Measurements from ENCODE around the gene ACOT9.
"Not testable (repeated sequence)": the region's sequence is repeated elsewhere in the genome, so short reads cannot be mapped to it uniquely, and the experiment has no call there.

Gene ACOT9, protein sequence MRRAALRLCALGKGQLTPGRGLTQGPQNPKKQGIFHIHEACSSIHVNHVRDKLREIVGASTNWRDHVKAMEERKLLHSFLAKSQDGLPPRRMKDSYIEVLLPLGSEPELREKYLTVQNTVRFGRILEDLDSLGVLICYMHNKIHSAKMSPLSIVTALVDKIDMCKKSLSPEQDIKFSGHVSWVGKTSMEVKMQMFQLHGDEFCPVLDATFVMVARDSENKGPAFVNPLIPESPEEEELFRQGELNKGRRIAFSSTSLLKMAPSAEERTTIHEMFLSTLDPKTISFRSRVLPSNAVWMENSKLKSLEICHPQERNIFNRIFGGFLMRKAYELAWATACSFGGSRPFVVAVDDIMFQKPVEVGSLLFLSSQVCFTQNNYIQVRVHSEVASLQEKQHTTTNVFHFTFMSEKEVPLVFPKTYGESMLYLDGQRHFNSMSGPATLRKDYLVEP

DNA sequence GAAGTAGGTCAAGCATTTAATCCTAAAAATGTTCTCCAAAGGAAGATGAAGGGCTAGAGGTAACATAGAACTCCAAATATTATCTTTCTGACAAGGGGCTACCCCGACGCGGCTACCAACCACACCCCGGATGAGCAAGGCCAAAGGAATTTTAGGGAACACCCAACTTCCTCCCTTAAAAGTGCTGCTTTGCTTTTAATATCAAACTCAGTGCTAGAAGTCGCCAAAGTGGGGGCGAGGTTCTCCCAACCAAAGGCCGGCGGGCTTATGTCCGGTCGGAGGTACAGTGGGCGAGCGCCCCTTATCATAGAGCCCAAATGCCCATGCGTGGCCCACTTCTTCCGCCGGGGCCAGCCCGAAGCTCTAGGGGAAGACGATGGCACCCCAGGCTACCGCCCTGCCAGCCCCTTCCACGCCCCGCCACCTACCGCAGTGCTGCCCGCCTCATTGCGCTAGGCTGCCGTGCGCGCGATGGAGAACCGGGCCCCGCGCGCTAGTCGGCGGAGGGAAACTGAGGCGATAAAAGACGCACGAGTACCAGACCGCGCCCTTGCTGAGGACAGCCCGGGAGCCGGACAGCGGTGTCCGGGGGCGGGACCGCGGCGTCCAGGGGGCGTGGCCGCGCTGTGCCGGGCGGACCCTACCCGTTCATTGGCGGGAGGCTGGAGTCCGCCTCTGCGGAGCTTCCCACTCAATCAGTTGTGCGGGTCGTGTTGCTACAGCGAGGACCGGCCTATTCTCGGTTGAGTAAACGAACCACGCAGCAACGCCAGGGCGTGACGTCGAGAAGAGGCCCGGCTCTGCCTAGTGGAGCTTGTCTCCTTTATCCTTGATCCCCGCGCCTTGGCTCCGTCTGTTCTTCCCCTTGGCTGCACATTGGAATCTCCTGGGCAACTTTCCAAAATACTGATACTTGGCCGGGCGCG is at the start of gene ACOT9:
ACOT9 (minus strand) TSS at position 580 of the 926 bp plus-strand sequence; CDS start at position 448, 132 bp downstream.
- peak; percentile 89 for DNase-seq

DNA sequence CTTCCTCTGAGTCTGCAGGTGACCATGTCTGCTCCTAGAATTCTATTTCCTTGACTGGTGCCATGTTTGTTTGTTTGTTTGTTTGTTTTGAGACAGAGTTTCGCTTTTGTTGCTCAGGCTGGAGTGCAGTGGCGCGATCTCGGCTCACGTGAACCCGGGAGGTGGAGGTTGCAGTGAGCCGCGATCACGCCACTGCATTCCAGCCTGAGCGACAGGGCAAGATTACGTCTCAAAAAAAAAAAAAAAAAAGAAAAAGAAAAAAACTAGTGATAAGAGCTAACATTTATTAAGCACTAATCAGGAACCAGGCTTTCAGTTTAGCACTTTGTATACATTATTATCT is 47.0 kb upstream of the ACOT9 start:
- no peak for DNase-seq

DNA sequence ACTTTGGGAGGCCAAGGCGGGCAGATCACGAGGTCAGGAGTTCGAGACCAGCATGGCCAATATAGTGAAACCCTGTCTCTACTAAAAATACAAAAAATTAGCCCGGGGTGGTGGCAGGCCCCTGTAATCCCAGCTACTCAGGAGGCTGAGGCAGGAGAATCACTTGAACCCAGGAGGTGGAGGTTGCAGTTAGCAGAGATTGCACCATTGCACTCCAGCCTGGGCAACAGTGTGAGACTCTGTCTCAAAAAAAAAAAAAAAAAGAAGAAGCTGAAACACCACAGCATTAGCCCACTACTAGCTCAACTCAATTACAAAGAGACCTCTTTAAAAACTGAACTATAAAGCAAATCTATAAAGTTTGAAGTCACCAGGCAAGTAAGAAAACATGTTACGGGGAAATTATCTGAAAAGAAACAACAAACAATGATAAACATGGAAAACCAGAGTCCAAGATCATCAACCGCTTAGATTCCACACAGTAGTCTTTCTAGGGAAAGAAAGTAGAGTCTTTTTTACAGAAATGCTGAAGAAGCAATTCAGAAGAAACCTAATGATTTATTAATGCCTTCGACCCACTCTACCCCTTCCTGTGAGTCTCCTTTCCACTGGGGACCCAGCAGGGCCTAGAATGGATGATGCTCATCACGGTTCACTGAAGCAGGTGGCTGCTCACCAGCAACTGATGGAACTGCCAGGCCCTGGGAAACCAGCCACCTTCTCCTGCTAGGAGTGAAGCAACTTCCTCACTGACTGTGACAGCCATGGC is 46.5 kb upstream of the ACOT9 start:
- DNase-seq, result no peak

DNA sequence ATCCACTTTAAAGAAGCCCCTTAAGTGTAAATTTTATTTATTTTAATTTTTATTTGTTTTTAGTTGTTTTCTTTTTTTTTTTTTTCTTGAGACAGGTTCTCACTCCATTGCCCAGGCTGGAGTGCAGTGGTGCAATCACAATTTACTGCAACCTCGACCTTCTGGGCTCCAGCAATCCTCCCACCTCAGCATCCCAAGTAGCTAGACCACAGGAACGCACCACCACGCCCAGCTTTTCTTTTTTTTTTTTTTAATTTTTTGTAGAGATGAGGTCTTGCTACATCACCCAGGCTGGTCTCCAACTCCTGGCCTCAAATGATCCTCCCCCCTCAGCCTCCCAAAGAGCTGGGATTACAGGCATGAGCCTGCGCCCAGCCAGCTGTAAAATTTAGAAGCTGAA is 45.9 kb upstream of the ACOT9 start:
- DNase-seq, result no peak

DNA sequence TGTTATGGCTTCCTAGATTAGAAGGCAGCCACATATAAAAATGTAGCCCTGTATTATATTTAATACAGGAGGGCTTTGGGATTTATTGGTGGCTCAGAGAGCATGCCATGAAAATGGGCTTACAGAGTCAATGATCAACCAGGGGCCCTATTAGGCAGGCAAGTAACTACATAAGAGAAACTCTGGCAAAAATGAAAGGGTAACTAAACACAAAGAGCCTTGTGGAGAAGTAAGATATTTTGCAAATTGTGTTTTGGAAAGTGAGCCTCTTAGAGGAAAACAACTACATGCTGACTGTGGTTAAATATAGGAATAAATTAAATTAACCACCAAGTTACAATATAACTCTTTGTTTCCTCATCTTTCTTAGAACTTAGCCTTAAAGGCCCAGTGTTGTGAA is 45.4 kb upstream of the ACOT9 start:
- DNase-seq, result no peak

DNA sequence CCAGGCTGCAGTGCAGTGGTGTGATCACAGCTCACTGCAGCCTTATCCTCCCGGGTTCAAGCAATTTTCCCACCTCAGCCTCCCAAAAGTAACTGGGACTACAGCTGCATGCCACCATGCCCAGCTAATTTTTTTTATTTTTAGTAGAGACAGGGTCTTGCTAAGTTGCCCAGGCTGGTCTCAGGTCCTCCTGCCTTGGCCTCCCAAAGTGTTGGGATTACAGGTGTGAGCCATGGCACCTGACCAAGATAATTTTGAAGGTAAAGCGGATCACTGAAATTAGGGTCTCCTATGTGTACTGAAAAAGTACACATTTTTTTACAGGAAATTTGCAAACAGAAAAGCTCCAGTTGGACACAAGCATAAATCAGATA is 44.7 kb upstream of the ACOT9 start:
- DNase-seq, result no peak

DNA sequence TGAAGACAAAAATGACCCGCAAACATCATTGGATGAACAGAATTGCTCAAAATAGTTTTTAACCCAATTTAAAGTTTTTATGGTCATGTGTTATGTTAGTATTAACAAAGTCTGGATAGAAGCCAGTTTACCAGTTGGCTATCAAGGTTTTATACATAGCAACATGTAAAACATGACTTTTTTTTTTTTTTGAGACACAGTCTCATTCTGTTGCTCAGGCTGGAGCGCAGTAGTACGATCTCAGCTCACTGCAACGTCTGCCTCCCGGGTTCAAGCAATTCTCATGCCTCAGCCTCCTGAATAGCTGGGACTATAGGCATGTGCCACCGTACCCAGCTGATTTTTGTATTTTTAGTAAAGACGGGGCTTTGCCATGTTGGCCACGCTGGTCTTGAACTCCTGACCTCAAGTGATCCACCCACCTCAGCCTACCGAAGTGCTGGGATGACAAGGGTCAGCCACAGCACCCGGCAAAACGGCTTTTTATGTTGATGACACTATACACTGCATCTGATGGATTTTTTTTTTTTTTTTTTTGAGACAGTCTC is 43.3 kb upstream of the ACOT9 start:
- DNase-seq, result no peak

DNA sequence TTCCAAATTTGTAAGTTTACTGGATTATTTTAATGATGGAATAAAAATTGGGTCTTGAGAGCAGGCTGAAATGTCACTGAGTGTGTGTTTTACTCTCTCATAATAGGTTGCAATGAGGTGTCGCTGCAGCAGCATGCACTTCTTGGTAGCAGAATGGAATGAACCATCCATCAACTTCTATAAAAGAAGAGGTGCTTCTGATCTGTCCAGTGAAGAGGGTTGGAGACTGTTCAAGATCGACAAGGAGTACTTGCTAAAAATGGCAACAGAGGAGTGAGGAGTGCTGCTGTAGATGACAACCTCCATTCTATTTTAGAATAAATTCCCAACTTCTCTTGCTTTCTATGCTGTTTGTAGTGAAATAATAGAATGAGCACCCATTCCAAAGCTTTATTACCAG is 42.5 kb upstream of the ACOT9 start:
- DNase-seq, result no peak

DNA sequence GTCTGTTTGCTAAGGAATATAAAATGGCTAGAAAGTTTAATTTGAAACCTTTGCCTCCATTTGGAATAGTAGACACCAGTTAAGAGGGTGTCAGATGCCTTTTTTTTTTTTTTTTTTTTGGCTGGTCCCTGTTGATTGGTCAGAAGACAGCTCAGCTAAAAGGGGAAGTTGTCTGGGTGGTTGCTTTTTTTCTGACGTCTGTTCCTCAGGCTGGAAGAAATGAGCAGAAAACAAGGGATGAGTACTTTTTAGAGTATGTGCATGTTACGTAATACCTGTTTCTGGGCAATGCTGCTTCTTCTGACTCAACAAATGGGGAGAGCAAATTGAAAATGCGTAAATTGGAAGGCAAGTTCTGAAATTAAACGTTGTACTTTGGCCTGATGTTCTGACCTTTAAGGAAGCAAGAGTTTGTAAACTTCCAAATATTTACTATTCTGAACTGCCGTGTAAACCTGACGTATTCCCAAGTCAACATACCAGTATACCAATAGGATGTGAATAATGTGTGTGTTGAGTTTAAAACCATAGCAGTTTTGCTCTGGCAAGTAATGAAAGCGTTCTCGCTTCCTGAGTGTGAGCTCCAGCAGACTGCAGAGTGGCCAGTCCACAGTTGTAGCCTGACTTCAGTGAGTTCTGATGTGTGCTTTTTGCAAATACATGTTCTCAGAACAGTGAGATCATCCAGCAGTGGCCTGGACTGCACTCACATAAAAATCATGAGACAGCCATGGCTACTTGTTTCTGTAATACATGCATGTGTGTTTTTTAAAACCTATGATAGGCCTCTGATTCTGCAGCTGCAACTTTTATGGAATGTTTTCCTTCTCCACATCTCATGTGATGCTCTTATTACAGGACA is 41.6 kb upstream of the ACOT9 start:
- DNase-seq, result peak; percentile 46

DNA sequence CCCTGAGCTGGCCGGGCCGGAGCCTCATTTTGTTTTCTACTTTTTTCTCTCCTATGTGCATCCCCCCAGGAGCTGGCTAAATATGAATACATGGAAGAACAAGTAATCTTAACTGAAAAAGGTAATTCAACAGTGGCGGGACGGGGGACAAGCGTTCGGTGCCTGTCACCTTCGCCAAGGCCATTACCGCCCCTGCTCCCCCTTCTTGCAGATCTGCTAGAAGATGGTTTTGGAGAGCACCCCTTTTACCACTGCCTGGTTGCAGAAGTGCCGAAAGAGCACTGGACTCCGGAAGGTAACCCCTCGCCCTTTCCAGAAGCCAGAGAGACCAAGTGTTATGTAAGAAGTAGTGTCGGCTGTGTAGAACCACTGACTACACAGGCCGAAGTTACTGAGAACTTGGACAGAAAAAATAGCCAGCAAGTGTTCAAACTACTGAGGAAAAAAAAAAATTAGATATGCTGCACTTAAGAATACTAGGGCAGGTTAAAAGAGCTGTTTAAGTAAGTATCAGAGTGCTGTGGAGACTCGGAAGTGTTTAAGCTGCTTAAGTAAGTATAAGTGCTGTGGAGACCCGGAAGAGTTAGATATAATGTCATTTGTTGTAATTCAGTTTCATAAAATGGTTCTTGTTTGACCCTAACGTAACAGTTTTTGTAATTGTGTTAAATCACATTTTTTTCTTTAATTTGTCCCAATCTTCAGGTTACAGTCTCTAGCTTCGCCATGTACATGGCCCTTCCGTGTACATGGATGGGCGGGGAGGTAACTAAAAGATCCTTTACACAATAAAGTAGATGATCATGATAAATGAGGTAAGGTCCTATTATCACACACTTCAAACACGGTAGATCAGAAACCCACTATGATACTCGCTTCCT is 40.8 kb upstream of the ACOT9 start:
- no peak for DNase-seq

DNA sequence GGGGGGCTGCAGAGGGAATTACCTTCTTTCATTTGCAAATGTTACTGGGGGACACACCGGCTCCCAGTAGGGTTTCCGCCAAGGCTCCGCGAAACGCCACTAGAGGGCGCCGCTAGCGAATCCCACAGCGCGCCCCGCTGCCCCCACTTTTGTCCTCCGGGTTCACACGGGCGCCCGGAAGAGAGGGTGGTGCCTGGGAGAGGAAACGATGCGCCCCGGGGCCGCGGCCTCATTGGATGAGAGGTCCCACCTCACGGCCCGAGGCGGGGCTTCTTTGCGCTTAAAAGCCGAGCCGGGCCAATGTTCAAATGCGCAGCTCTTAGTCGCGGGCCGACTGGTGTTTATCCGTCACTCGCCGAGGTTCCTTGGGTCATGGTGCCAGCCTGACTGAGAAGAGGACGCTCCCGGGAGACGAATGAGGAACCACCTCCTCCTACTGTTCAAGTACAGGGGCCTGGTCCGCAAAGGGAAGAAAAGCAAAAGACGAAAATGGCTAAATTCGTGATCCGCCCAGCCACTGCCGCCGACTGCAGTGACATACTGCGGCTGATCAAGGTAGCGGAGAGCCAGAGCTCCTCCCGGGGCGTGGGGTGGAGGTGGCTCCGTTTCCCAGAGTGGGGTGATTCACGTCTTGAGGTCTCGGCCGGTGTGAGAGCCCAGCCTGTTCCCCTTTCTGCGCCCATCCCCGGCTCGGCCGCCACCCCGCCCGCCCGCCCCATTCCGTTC is 40.0 kb upstream of the ACOT9 start, which contains the start of gene SAT1:
SAT1 (plus strand) TSS at position 311 of the 726 bp plus-strand sequence; CDS start at position 490, 179 bp downstream.
- DNase-seq, result peak; percentile 96

DNA sequence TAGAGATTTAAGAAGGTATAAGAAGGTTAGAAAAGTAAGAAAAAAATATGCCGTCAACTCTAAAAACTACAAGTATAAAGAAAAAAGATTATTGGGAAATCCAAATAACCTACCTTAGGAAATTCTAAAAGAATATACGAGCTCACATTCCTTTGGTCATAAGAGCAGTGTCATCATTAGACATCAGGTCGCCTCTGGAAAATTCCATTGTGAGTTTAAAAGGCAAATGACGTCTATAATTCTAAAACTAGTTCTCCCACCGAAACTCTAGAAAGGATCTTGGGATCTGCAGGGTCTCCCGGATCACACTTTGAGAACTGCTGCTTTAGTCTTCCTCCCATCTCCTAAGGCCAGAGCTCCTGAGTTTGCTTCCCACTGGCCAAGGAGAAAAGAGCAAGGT is 39.4 kb upstream of the ACOT9 start:
- no peak for DNase-seq

DNA sequence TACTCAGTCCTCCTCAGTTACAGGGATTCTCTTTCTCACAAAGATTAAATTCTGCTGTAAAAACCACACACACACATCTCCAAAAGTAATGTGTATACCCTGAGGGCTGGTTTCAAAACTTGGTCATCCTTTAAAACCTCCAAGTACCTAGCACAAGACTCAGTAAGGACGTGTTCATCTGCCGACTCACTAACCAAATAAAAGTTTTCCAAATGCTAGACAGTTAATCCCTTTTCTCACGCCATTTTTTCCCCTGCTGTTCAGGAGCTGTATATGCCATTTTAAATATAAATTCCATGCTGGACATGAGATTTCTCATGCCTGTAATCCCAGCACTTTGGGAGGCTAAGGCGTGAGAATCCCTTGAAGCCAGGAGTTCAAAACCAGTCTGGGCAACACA is 35.9 kb upstream of the ACOT9 start:
- no peak for DNase-seq

DNA sequence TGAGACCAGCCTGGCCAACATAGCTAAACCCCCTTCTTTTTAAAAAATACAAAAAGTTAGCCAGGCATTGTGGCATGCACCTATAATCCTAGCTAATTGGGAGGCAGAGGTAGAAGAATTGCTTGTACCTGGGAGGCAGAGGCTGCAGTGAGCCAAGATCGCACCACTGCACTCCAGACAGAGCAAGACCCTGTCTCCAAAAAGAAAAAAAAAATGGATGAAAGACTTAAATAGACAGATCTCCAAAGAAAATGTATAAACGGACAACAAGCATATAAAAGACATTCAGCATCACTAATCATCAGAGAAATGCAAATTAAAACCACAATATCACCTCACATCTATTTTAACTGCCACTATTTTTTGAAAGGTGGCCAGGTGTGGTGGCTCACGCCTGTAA is 33.3 kb upstream of the ACOT9 start:
- no peak for DNase-seq

DNA sequence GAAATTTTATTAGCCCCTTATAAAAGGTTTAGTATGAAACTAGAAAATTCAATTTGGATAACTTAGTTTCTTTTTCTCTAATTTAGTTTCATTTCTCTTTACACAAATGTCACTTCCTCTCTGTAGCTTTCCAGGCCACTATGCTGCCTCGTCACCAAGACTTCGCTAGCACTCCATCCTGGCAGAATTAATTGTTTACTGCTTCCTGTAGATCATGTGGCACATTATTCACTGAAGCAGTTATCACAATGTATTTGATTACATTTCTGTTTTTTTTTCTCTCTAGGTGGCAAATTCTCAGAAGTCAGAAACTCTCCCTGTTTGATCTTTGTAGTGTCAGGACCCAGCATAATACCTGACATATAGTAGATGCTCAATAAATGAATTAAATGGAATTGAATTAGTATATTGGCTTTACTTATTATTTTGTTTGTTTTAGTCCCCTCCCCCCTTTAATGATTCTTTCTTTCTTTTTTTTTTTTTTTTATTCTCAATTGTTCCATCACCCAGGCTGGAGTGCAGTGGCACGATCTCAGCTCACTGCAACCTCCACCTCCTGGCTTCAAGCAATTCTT is 30.6 kb upstream of the ACOT9 start:
- DNase-seq, result peak; percentile 55

DNA sequence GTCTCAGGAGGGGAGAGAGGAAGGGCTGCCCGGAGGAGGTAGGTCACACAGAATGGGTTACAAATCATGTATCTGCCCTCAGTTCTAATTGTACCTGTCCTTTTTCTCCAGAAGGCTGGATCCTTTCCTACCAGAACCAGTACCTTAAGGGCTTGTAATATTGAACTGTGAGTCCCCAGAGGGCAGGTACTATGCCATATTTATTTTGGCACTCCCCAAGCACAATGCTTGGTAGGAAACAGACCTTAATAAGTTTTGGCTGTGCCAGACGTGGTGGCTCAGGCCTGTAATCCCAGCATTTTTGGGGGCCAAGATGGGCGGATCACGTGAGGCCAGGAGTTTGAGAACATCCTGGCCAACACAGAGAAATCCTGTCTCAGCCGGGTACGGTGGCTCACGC is 28.0 kb upstream of the ACOT9 start:
- DNase-seq, result not testable (repeated sequence)

DNA sequence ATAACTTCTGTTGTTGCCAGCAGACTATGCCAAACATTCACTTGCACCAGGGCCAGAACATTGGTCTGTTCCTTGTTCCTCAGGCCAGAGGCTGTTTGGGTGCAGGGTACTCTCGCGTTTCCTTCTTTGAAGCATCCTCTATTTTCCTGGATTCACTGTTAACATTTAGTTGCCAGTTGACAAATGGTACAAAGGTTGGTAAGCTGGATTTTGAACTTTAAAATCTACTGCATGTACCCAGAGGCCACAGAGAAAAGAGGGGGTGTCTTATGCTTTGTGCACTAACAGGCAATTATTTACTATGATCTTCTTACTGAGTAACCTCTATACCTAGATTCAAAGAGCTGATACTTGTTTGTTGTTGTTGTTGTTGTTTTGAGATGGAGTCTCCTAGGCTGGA is 27.1 kb upstream of the ACOT9 start:
- no peak for DNase-seq

DNA sequence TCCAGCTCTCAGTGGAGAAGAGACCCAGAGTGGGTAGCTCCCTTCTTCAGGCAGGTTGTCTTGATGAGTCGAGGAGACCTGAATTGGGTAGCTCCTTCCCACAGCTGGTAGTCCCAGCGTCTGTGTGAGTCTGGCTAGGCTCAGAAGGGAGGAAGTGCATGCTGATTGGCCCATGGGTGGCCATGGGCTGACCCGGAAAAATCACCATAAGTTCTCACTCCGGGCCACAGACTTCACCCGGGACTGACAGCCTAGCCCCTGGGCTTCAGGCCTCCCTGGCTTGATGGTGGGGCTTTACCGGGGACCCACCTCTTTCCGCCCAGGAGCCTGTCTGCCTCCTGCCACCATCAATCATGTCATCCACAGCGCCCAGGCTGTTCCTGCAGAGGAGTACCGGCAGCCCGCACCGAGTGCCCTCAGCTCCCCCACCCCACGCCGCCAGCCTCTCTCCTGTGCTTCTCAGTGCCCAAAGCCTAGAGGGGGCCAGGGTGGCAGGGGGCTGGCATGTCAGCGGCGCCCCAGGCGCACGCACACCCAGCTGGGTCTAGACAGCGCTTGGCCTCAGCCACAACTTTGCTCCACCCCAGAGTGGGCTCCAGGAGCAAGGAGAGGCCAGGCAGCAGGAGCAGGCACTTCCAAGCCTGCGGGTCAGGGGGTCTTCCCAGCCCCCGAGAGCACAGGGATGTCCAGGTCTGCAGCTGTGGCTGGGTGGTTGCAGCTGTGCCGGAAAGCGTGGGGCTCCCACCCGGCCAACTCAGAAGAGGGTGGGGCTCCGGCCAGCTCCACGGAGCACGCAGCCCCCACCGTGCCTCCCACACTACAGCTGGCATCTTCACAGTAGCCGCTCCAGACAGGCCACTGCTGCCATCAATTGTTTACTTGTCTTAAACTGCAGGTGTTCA is 23.8 kb upstream of the ACOT9 start:
- DNase-seq, result no peak

DNA sequence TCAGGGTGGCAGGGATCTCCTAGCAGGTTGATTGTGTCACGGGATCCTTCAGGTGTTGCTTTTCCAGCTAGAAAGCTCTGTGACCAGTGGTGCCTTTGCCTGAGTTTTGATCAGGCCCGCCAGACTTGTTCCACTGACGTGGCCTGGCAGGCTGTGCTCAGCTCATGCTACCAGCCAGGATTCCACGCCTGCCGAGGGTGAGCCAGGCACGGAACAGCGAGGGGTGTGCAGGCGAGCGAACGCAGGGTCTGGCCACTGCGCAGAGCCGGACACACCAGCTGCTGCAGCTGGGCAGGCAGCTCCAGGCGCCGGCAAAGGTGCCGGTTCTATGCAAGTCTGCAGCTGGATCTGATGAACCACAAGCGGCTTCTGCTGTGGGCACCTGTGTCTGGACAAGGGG is 22.8 kb upstream of the ACOT9 start:
- DNase-seq, result no peak

Measured in activated CD4-positive, alpha-beta T cell treated with anti-CD3 and anti-CD28 coated beads, Interleukin-10, Interleukin-2, amounts not matched to agents 100 ng/mL and 50 ng/mL, durations not matched to agents 16 hours and 8 hours (primary cell).